BLaER1 (cell line): Measurements from ENCODE around the gene RSPRY1.

Experiments
- H3K27ac ChIP-seq: shearing (Covaris generic); formaldehyde crosslinking; 2 replicates; pipeline ENCODE4 v1.8.1; 2022
- H3K27me3 ChIP-seq: shearing (Covaris generic); formaldehyde crosslinking; 2 replicates; pipeline ENCODE4 v1.8.1; 2022
- H3K36me3 ChIP-seq: shearing (Covaris generic); formaldehyde crosslinking; 2 replicates; pipeline ENCODE4 v1.8.1; 2022
- H3K4me1 ChIP-seq: shearing (Covaris generic); formaldehyde crosslinking; 2 replicates; pipeline ENCODE4 v1.8.1; 2022
- H3K4me2 ChIP-seq: shearing (Covaris generic); formaldehyde crosslinking; 2 replicates; pipeline ENCODE4 v1.8.1; 2022
- H3K4me3 ChIP-seq: shearing (Covaris generic); formaldehyde crosslinking; 2 replicates; pipeline ENCODE4 v1.8.1; 2022
- H3K9ac ChIP-seq: shearing (Covaris generic); formaldehyde crosslinking; 2 replicates; pipeline ENCODE4 v1.8.1; 2022
- H3K9me3 ChIP-seq: shearing (Covaris generic); formaldehyde crosslinking; 2 replicates; pipeline ENCODE4 v1.8.1; 2022
- H4K20me1 ChIP-seq: shearing (Covaris generic); formaldehyde crosslinking; 2 replicates; pipeline ENCODE4 v1.8.1; 2022
- Cebpa-rat ChIP-seq: shearing (Covaris generic); IDR thresholded peaks from 2 replicates; pipeline ENCODE4 v1.8.1; 2022

The RSPRY1 gene

DNA sequence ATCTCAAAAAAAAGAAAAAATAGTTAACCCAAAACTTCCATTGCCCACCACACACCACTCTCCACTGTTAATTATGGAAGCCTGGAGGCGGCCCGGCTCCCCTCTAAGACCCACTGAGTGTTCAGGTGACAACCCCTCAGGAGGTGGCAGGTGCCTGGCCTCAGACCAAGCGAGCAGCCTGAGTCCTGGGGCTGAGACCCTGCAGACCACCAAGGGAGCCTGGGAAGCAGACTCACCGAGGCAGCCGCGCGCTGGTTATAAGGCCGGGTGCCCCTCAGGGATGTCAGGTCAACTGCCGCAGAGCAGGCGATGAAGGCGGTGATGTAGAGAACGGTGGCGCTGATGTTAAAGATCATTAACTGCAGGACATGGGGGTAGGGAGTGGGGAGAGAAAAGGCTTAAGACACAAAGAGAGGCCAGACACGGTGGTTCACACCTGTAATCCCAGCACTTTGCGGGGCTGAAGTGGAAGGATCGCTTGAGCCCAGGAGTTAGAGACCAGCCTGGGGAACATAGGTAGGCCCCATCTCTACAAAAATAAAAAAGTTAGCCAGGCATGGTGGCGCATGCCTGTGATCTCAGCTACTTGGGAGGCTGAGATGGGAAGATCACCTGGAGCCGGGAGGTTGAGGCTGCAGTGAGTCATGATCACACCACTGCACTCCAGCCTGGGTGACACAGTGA is 72.2 kb downstream of the RSPRY1 start:
- H3K27me3 ChIP-seq: no peaks in the 10 kb centered on the region
- no peak overlapping the region for H3K4me2 ChIP-seq
- no peak overlapping the region for H3K9ac ChIP-seq
- TF ChIP-seq Cebpa-rat: no peak
- H4K20me1 ChIP-seq: no peaks in the 10 kb centered on the region
- H3K4me3 ChIP-seq: no peak overlapping the region
- no peak overlapping the region for H3K27ac ChIP-seq
- H3K36me3 ChIP-seq: peaks cover 5% of the 10 kb centered on the region; the same call in 1 of the 2 replicates
- peaks cover 19% of the 10 kb centered on the region for H3K4me1 ChIP-seq
- no peaks in the 10 kb centered on the region for H3K9me3 ChIP-seq

DNA sequence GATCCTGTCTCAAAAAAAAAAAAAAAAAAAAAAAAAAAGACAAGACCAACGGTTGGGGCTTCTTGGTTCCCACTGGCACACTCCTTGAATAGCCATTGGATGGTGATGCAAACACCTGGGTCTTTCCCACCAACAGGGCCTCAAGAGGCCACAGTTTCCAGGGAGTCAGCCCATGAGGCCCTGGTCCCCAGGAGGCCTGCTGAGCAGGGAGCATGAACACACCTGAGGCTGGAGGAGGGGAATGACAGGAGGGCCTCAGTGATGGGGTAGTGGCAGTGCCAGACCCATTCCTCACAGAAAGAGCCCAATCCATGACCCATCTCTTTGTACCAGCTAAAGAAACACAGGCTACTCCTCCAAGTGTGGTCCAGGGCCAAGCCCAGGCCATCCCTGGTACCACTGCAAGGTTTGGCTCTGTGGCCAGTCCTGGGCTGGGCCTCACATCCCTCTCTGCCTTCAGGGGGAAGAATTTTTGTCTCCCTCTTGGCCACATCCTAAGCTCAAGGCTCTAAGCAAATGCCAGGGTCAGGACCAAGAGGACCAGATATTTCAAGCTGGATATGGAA is 72.9 kb downstream of the RSPRY1 start:
- no peak overlapping the region for H3K4me3 ChIP-seq
- no peaks in the 10 kb centered on the region for H3K9me3 ChIP-seq
- peaks cover 20% of the 10 kb centered on the region for H3K4me1 ChIP-seq
- no peak overlapping the region for H3K9ac ChIP-seq
- H4K20me1 ChIP-seq: no peaks in the 10 kb centered on the region
- H3K4me2 ChIP-seq: no peak overlapping the region
- no peak overlapping the region for H3K27ac ChIP-seq
- no peaks in the 10 kb centered on the region; the same call in 1 of the 2 replicates for H3K36me3 ChIP-seq
- no peak for TF ChIP-seq Cebpa-rat
- no peaks in the 10 kb centered on the region for H3K27me3 ChIP-seq

DNA sequence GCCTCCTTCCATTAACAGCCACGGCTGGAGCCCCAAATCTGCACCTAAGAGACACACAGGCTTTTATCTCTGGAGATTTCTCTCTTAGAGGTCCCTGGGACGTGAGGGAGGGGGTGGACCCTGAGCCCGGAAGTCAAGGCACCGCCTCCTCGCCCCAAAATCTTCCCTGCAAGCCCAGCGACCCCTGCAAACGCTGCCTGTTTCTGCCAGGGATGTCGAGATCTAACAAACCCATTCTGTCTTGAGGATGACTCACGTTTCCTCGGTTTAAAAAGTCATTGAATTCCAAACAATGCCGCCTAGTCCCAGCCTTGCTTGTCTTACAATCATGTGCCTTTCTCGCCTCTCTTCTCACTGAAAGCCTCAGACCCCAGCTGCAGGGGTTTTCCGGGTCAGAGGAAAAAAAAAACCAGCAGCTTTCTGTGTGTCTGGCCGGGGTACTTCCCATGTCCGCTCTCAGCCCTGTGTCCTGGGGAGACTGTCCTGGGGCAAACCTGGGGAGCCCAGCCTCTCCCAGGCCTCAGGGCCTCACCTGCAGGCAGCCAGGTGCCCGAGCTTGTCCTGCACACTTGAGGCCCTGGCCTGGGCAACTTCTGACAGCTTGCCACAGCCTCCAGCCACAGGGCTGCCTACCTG is 74.3 kb downstream of the RSPRY1 start:
- Histone ChIP-seq H3K9me3 (no peaks in the 10 kb centered on the region), H3K4me2 (peak overlapping the region; percentile 69), H3K9ac (peak overlapping the region; percentile 22; the same call in 1 of the 2 replicates), H3K27ac (peak overlapping the region; percentile 38), H3K4me3 (no peak overlapping the region), H3K4me1 (peaks cover 25% of the 10 kb centered on the region), H3K27me3 (no peaks in the 10 kb centered on the region), H3K36me3 (no peaks in the 10 kb centered on the region), H4K20me1 (no peaks in the 10 kb centered on the region)
- no peak for TF ChIP-seq Cebpa-rat

DNA sequence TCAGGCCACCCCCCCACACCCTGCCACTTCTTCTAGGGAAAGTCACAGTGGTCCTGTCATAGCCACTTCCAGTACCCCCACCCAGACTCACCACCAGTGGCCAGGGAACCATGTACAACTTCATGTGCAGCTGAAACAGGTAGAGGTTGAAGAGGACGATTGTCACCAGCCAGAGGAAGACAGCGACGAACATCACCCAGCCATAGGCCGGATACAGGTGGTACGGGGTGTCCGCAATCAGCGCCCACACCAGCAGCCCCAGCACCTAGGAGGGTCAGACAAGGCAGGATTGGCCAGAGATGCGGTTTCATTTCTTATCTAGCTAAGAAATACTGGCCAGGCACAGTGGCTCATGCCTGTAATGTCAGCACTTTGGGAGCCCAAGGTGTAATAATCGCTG is 75.7 kb downstream of the RSPRY1 start:
- no peak for TF ChIP-seq Cebpa-rat
- H3K36me3 ChIP-seq: no peaks in the 10 kb centered on the region
- no peak overlapping the region for H3K4me2 ChIP-seq
- no peak overlapping the region for H3K9ac ChIP-seq
- H3K4me3 ChIP-seq: no peak overlapping the region
- no peak overlapping the region for H3K27ac ChIP-seq
- H4K20me1 ChIP-seq: no peaks in the 10 kb centered on the region
- H3K9me3 ChIP-seq: no peaks in the 10 kb centered on the region
- H3K4me1 ChIP-seq: peaks cover 32% of the 10 kb centered on the region
- no peaks in the 10 kb centered on the region for H3K27me3 ChIP-seq

DNA sequence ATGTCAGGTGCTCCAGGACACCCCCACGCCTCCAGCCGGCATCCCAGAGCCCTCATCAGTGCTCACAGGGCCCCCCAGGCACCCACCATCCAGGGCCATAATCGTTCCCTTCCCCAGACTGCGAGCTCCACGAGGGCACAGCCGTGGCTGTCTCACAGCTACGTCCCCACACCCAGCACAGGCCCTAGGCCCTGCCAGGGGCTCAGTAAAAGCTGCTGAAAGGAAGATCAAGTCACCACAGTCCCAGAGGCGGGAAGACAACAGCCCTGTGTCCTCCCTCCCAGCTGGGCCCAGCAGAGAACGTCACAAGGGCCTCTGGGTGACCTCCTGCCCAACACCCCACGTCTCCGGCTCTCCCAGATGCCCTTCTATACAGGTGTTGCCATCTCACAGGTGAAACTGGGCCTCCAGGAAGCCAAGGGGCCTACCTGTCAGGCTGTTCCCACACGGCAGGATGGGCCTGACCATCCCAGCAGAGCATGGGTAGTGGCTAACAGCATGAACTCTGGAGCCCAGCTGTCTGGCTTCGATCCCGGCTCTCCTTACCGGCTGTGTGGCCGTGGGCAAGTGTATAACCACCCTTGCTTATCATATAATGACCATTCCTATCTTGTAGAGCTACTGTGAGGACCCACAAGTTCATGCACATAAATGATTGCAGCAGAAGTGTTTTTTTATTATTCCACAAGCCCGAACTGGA is 76.9 kb downstream of the RSPRY1 start:
- Histone ChIP-seq H3K4me3 (no peak overlapping the region), H3K4me1 (peaks cover 39% of the 10 kb centered on the region), H3K27me3 (no peaks in the 10 kb centered on the region), H3K27ac (no peak overlapping the region), H3K4me2 (no peak overlapping the region), H4K20me1 (no peaks in the 10 kb centered on the region), H3K36me3 (no peaks in the 10 kb centered on the region), H3K9ac (no peak overlapping the region), H3K9me3 (no peaks in the 10 kb centered on the region)
- no peak for TF ChIP-seq Cebpa-rat

DNA sequence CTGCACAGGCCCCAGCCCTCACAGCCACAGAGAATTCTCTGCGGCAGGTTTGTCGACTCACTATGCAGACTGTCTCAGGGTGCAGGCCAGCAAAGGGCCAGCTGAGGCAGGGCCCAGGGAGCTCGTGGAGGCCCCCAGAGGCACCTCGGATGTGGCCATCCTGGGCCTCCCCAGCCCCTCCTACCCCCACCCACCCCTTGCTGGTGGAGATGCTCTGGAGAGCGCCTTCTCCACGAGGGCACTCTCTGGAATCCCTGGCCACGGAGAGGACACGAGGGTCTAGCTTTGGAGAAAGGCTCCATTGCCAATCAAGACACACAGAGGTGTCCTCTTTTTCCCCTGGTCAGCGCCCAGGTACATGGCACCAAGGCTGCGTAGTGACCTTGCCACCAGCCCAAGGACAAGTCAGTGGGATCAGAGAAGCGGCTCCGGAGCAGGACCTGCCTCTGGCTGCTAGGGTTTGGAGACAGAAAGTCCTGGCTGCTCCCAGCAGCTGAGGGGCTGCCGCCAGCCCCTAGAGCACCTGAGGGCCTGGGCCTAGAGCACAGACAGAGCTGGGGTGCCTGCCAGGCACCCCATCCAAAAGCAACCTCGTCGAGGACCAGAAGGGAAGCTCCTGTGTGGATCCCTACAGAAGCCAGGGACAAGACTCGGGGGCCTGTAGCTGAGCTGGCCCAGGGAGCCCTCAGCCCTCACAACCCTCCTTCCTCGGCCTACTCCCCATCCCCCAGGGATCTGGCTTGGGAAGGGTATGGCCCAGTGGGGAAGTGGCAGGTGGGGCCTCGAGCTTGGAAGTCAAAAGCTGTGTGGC is 77.6 kb downstream of the RSPRY1 start:
- no peak for TF ChIP-seq Cebpa-rat
- no peaks in the 10 kb centered on the region for H3K27me3 ChIP-seq
- no peak overlapping the region for H3K27ac ChIP-seq
- H3K9ac ChIP-seq: no peak overlapping the region
- H4K20me1 ChIP-seq: no peaks in the 10 kb centered on the region
- no peaks in the 10 kb centered on the region for H3K9me3 ChIP-seq
- no peak overlapping the region for H3K4me2 ChIP-seq
- H3K36me3 ChIP-seq: no peaks in the 10 kb centered on the region
- no peak overlapping the region for H3K4me3 ChIP-seq
- H3K4me1 ChIP-seq: peaks cover 39% of the 10 kb centered on the region

DNA sequence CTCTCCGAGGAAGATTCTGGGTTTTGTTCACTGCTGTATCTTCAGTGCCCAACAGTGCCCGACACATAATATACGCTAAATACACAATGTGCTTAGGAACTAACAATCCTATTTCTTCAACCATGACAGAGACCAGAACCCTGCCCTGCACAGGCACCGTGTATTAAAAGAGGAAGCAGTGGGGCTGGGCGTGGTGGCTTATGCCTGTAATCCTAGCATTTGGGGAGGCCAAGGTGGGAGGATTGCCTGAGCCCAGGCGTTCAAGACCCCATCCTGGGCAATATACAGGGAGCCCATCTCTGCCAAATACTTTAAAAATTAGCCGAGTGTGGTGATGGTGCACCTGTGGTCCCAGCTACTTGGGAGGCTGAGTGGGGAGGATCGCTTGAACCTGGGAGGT is 78.3 kb downstream of the RSPRY1 start:
- Histone ChIP-seq H3K4me1 (peaks cover 34% of the 10 kb centered on the region), H3K4me2 (no peak overlapping the region), H3K9ac (no peak overlapping the region), H3K36me3 (no peaks in the 10 kb centered on the region), H3K4me3 (no peak overlapping the region), H3K27me3 (no peaks in the 10 kb centered on the region), H3K27ac (no peak overlapping the region), H3K9me3 (no peaks in the 10 kb centered on the region), H4K20me1 (no peaks in the 10 kb centered on the region)
- no peak for TF ChIP-seq Cebpa-rat

DNA sequence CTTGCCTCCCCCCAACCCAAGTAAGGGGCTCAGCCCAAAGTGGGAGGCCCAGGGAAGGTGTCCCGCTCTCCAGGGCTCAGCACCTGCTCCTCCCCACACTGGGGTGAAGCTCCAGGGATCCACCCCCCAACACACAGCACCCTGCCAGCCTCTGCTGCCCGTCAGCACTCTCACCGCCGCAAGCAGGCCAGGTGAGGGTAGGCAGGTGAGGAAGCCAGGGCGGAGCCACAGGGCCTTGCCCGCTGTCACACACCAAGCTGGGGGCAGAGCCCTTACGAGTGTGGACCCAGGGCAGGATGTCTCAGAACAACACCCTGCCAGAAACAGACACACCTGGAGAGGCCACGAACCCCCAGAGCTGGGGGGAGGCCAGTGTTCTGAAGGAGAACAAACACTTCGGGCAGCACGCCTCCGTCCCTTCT is 78.8 kb downstream of the RSPRY1 start:
- Histone ChIP-seq H3K36me3 (no peaks in the 10 kb centered on the region), H4K20me1 (no peaks in the 10 kb centered on the region), H3K27me3 (no peaks in the 10 kb centered on the region), H3K9me3 (no peaks in the 10 kb centered on the region), H3K9ac (no peak overlapping the region), H3K4me1 (peaks cover 28% of the 10 kb centered on the region), H3K4me3 (no peak overlapping the region), H3K27ac (no peak overlapping the region), H3K4me2 (no peak overlapping the region)
- no peak for TF ChIP-seq Cebpa-rat

DNA sequence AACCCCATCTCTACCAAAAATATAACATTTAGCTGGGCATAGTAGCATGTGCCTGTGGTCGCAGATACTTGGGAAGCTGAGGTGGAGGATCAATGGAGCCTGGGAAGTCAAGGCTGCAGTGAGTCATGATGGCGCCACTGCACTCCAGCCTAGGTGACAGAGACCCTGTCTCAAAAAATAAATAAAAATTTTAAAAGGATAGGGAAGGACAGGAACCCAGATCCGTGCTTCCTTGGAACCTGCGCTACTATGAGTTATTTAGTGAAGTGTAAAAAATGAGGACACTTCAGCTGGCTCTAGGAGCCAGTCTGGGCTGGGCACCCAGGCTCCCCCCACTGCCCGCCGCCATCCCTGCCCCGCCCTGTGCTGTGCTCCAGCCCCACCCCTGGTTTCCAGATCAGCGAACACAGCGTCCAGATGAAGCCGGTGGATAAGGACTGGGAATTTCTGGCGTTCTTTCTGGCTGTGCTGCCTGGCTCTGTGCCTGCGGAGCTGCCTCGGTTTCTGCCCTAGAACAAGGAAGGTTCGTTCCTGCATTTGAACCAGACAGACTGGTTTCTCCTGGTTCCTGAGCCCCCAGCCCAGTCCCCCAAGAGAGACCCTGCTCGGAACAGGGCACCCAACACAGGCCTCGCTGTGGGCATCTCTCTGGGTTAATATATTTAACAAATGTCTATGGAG is 79.9 kb downstream of the RSPRY1 start:
- Histone ChIP-seq H3K4me3 (no peak overlapping the region), H3K9ac (no peak overlapping the region), H3K27ac (no peak overlapping the region), H3K4me2 (0 out of 2 replicates have a peak overlapping the region, but pooled peaks have one; percentile 24), H3K9me3 (no peaks in the 10 kb centered on the region), H3K36me3 (no peaks in the 10 kb centered on the region), H3K4me1 (peaks cover 20% of the 10 kb centered on the region), H4K20me1 (no peaks in the 10 kb centered on the region), H3K27me3 (no peaks in the 10 kb centered on the region)
- TF ChIP-seq Cebpa-rat: no peak
